ENCODE data around the gene RANBP1.
"Not testable (repeated sequence)": the region's sequence is repeated elsewhere in the genome, so short reads cannot be mapped to it uniquely, and the experiment has no call there.

Gene RANBP1

GRCh38 chr22:20115691-20116375 lies at the start of gene RANBP1:
RANBP1 (plus strand) TSS chr22:20116104; CDS start chr22:20116185, 81 bp downstream.
- DNase-seq, result no peak

GRCh38 chr22:20066617-20067383 lies 49.1 kb upstream of the RANBP1 start:
- DNase-seq, result no peak

DNA sequence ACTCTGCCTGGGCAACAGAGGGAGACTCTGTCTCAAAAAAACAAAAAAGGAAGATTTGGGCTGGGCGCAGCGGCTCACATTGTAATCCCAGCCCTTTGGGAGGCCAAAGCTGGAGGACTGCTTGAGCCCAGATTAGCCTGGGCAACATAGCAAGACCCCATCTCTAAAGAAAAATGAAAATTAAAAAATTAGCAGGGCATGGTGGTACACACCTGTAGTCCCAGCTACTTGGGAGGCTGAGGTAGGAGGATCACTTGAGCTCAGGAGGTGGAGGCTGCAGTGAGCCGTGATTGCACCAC lies 48.6 kb upstream of the RANBP1 start:
- not testable (repeated sequence) for DNase-seq

DNA sequence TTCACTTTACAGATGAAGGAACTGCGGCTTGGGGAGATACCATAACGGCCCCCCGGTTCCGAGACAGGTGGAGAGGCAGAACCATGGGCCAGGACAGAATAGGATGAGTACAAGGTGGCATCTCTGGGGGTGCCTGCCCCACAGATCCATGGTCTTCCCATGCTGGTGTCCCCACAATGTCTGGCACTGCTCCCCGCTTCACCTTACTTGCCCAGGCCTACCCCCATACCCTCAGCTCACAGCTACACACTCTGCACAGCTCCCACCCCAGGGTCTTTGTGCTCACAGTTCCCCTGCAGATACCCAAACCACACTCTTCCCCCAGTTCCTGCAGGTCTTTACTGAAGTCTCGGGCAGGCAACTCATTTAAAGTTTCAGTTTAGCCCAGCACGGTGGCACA lies 47.3 kb upstream of the RANBP1 start:
- DNase-seq, result no peak

DNA sequence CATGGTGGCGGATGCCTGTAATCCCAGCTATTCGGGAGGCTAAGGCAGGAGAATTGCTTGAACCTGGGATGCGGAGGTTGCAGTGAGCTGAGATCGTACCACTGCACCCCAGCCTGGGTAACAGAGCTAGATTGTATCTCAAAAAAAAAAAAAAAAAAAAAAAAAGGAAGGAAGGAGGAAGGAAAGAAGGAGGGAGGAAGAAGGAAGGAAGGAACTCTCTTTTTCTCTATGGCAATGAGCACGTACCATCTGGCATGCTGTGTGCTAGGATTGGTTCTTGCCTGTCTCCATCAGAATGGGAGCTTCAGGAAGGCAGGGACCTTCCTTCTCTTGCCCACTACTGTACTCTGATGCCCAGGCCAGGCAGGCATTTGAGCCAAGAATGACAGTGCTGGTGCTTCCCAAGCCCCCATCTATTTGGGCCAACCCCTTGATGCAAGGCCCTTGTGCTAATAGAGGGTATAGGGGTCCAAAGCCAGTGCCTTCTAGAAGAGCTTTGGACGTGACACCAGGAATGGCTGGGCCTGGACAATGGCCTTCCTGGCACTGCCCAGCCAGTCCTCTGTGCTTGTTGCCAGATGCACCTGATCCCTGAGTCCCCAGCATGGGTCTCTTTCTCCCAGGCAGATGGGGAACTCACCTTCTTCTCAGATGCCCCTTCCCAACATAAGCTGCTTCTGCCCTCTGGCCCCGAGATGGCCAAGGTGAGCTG lies 46.4 kb upstream of the RANBP1 start:
- no peak for DNase-seq

DNA sequence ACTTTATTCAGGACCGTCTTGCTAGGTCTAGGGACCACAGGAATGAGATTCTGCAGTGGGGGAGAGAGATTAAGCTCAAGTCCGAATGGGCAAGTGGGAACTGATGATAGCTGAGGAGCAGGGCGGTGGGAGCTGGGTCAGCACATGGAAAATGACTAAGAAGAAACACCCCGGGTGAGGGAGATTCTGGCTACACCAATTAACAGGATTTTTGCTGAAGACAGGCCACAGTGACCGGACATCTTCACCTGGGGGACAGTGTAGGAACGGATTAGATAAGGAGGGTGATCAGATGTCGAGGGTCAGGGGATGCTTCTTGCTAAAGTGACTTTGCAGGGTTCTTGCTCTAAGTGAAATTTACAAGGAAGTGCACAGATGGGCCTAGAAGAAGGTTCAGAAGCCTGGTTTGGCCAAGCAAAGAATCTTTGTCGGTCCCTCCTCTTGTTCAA lies 44.4 kb upstream of the RANBP1 start:
- DNase-seq, result no peak

DNA sequence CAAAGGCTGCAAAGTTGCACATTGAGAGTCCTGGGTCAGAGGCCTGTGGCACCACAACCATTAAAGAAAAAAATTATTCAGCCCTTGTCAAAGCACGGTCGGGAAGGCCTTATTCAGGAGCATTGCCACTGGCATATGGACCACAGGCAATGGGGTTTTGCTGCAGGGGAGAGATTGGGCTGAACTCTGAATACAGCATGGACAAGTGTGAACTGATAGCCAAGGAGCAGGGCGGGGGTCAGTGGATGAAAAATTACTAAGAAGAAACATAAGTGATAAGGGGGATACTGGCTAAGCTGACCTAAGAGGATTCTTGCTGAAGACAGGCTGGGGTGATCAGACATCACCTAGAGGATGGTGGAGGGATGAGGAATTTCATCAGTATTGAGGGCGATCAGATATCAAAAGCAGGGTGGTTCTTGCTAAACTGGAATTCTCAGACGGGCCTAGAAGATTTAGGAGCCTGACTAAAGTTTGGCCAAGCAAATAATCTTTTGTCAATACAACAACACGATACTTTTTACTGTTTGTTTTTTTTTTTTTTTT lies 39.2 kb upstream of the RANBP1 start:
- no peak for DNase-seq

- peak; percentile 70 for DNase-seq
These were observed 36.0 kb upstream of the RANBP1 start, which contains the start of gene DGCR8 for GRCh38 chr22:20079745-20080444. DGCR8 (plus strand) TSS chr22:20080241; CDS start chr22:20085964, 5,723 bp downstream.

- DNase-seq, result peak; percentile 77
These were observed 35.5 kb upstream of the RANBP1 start for GRCh38 chr22:20080445-20080775.

- DNase-seq, result peak; percentile 15
These were observed 34.9 kb upstream of the RANBP1 start for GRCh38 chr22:20080776-20081654.

GRCh38 chr22:20083157-20083890 lies 32.6 kb upstream of the RANBP1 start:
- DNase-seq, result no peak

DNA sequence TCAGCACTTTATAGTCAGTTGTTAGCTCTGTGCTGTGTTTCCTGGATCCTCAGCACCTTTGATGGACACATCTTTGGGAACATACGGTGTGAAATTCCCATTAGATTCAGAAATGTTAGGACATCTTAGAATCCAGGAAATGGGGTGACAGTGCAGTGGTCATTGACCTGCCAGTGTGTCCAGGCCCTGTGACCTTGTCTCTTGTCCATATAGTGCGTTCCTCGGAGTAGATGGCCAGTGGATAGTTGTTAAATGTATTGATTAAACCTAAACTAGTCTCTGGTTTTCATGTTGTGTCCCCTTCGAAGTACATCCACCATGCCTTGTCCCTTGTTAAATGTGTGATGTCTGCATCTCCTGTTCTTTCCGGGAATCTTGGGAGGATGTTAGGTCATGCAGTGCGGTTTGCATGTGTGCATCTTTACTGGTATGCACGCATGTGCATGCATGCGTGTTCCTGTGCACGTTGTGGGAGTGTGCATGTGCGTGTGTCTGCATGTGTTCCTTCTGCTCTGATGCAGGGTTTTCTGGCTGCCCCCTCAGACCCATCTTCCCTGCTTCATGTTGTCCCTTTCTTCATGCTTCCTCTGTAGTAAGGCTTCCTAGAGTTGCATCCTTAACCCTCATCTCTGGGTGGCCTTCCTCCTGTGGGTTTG lies 31.9 kb upstream of the RANBP1 start:
- no peak for DNase-seq

GRCh38 chr22:20084547-20085413 lies 31.1 kb upstream of the RANBP1 start:
- peak; percentile 19 for DNase-seq

- DNase-seq, result no peak
These were observed 30.3 kb upstream of the RANBP1 start for GRCh38 chr22:20085651-20086050.

GRCh38 chr22:20086101-20086599 lies 29.8 kb upstream of the RANBP1 start:
- DNase-seq, result no peak

- DNase-seq, result no peak
These were observed 29.1 kb upstream of the RANBP1 start for GRCh38 chr22:20086763-20087162.

DNA sequence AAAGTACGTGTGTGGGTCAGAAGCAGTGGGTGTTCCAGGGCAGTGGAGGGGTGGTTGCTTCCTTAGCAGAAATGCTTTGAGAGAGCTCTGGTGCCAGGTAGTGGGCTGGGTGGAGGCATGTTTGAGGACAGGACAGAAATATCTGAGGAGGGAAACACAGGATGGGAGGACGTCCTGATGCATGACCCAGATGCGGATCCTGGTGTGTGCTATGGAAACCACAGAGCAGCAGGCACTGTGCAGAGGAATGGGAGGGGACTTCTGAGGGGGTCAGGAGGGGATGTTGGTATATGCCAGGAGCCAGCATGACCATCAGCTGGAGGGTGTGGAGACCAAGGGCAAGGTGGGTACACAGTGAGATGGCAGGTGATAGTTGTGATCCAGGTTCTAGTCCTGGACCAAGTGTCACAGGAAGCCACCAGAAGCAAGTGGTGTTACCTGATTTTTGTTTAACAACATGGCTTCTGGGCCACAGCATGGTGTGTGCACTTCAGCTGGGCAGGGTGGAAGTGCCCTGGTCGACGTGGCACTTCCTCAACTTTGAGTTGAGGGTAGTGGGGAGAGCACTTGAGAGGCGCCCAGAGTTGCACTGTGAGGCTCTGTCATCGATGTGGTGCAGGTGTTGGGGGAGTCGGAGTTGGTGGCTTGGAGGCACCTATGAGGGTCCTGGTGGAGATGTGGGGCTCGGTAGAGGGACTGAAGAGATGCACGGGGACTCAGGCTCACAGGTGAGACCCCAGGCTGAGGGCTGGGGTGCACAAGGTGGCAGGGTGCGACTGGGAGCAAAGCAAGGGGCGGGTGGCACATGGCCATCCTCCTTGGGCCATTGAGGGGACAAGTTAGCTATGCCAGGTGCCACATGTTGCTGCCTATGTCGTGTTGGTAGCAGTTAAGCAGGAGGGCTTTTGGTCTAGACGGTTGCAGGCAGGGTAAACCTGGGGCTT lies 28.3 kb upstream of the RANBP1 start:
- no peak for DNase-seq

DNA sequence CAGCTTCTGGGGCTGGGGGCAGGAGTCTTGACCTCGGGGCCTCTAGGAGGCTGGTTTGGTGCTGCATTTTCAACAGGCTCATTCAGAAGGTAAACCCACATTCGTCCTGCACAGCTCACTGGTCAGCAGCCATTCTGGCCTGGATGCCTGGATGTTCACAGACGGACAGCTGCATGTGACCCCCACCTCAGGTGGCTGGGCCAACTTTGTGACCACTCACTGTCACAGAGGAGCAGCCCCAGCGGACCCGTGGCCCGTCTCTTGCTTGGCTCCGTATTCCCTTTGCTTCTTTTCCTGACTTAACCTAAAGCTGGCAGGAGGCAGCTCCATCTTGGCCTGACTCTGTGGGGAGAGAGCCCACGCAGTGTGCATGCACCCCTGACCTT lies 27.6 kb upstream of the RANBP1 start:
- no peak for DNase-seq
